Measurements from ENCODE around the gene TMEM140.
"Not testable (repeated sequence)": the region's sequence is repeated elsewhere in the genome, so short reads cannot be mapped to it uniquely, and the experiment has no call there.

The TMEM140 gene

GRCh38 chr7:135147899-135148721 is at the start of gene TMEM140:
TSS of gene TMEM140 (plus strand) at chr7:135148072. CDS start at chr7:135164442, 16,370 bp downstream.
- DNase-seq (ENCODE audit: low read depth in 3 of 3) = peak in 1 of 3 donors; percentile 39

GRCh38 chr7:135098391-135098790 is 49.5 kb upstream of the TMEM140 start:
- DNase-seq (ENCODE audit: low read depth in 3 of 3) = no peak

- DNase-seq (ENCODE audit: low read depth in 3 of 3) = no peak
Measured at GRCh38 chr7:135100856-135101255, 47.0 kb upstream of the TMEM140 start.

GRCh38 chr7:135102372-135102771 is 45.5 kb upstream of the TMEM140 start:
- DNase-seq (ENCODE audit: low read depth in 3 of 3) = no peak

DNA sequence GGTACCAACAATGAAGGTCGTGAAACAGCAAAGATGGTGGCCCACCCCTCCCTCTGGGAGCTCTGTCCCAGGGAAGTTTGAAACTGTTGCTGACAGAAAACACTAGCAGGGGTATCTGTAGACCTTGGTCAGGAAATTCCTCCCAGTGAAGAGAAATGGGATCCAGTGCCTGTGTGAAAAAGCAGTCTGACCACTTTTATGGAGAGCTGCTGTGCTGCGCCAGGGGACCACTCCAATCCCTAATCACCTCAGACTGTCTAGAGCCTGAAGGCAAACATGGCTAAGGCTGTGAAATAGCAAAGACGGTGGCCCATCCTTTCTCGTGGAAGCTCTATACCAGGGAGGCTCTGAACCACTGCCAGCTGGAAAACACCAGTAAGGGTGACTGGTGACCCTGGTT is 38.3 kb upstream of the TMEM140 start:
- DNase-seq (ENCODE audit: low read depth in 3 of 3) = no peak

DNA sequence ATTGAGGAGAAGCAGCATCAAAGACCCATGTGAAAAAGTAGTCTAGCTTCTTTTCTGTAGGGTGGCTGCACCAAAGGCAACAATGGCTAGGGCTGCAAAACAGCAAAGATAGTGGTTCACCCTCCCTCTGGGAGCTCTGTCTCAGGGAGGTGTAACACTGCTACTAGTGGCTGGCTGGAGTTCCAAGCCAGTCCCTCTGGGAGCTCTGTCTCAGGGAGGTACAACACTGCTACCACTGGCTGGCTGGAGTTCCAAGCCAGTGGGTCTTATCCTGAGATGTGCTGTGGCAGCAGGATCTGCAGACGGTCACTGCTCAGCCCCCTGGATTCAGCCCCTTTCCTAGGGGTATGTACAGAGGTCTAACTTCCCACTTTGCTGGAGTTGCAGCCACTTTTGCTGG is 37.9 kb upstream of the TMEM140 start:
- DNase-seq (ENCODE audit: low read depth in 3 of 3) = no peak

- DNase-seq (ENCODE audit: low read depth in 3 of 3) = no peak
Measured at GRCh38 chr7:135111379-135111778, 36.5 kb upstream of the TMEM140 start.

DNA sequence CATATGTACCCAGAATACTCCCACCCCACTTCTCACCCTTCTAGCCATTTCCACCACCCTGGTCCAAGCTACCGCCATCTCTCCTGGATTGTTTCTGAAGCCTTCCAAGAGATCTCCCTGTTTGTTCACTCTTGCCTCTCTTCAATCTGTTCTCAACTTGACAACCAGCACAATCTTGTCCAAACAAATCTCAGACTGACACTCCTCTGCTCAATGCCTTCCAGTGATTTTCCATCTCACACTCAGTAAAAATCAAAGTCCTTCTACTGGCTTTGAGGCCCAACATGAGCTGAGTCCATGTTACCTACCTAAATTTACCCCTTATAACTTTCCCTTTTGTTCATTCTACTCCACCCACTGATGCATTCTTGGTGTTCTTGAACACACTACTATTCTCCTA is 33.2 kb upstream of the TMEM140 start:
- DNase-seq (ENCODE audit: low read depth in 3 of 3) = no peak

GRCh38 chr7:135117096-135117495 is 30.8 kb upstream of the TMEM140 start:
- DNase-seq (ENCODE audit: low read depth in 3 of 3) = no peak

DNA sequence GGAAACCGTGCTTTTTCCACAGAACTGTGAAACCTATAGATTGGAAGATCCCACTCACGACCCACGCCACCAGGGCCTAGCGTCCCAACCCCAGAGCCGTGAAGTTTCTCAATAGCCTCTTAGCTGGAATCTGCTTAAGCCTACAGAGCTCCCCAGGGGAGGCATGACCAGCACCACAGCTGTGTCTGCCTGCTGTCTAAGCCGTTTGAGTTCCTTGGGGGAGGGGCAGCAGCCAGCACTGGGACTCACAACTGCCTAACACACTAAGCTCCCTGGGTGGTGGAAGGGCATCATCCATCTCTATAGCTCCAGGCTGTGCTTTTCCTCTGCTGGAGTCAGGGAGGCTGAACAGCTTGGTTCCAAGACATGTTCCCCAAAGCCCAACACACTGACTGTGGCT is 26.0 kb upstream of the TMEM140 start:
- no peak for DNase-seq (ENCODE audit: low read depth in 3 of 3)

DNA sequence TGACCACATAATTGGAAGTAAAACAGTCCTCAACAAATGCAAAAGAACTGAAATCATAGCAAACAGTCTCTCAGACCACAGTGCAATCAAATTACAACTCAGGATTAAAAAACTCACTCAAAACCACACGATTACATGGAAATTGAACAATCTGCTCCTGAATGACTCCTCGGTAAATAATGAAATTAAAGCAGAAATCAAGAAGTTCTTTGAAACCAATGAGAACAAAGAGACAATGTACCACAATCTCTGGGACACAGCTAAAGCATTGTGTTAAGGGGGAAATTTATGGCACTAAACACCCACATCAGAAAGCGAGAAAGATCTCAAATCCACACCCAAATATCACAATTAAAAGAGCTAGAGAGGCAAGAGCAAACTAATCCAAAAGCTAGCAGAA is 23.2 kb upstream of the TMEM140 start:
- not testable (repeated sequence) for DNase-seq (ENCODE audit: low read depth in 3 of 3)

DNA sequence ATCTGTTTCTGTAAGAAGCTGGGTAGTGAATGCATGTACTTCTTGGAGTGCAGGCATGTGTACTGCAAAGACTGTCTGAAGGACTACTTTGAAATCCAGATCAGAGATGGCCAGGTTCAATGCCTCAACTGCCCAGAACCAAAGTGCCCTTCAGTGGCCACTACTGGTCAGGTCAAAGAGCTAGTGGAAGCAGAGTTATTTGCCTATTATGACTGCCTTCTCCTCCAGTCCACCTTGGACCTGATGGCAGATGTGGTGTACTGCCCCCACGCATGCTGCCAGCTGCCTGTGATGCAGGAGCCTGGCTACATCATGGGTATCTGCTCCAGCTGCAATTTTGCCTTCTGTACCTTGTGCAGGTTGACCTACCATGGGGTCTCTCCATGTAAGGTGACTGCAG is 18.9 kb upstream of the TMEM140 start:
- DNase-seq (ENCODE audit: low read depth in 3 of 3) = no peak

DNA sequence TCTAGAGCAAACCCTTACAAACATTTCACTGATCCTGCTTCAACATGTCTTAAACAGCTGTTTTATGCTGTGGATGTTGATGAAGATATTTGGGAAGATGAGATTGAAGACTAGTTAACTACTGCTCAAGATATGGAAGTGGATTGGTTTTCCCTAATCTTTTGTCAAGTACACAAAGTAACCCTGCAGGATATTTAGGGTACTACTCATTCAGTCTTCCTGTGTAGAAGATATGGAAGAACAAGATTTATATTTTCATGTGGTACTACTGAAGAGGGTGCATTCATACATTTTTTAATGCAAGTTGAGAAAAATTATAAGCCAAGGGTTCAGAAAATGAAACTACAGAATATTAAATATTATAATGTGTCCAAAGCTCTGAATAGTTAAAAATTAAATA is 18.3 kb upstream of the TMEM140 start:
- DNase-seq (ENCODE audit: low read depth in 3 of 3) = no peak

GRCh38 chr7:135143885-135144668 is 3.8 kb upstream of the TMEM140 start:
- DNase-seq (ENCODE audit: low read depth in 3 of 3) = no peak

GRCh38 chr7:135147341-135147898 is 452 bp upstream of the TMEM140 start:
- DNase-seq (ENCODE audit: low read depth in 3 of 3) = no peak

DNA sequence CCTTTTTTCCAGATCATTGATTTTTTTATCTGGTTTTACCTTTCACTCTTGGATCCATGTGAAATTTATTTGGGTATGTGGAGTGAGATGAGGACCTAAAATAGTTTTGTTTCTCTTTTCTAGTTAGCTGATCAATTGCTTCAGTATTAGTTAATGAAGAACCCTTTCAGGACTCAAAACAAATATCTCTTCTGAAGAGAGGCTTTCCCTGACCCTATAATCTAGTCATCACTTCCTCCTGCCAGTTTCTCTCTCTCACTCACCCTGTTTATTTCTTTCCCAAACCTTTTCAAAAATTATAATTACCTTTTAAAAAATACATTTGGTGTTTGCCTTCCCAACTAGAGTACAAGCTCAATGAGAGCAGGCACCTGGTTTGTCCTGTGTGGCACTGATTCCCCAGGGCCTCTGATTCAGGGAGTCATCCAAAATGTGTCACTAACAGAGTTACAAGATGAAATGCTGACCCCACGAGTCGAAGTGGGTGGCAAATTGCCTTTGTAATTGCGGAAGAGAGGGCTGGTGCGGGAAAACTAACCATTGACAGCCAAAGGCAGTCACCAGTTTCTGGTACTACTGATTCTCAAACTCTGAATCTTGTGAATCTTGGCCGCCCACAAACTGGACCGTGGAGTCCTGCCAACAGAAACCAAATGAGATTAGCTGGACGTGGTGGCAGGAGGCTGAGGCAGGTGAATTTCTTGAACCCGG is 2.4 kb downstream of the TMEM140 start:
- DNase-seq (ENCODE audit: low read depth in 3 of 3) = no peak

- no peak for DNase-seq (ENCODE audit: low read depth in 3 of 3)
Measured at GRCh38 chr7:135151132-135151531, 3.3 kb downstream of the TMEM140 start.

DNA sequence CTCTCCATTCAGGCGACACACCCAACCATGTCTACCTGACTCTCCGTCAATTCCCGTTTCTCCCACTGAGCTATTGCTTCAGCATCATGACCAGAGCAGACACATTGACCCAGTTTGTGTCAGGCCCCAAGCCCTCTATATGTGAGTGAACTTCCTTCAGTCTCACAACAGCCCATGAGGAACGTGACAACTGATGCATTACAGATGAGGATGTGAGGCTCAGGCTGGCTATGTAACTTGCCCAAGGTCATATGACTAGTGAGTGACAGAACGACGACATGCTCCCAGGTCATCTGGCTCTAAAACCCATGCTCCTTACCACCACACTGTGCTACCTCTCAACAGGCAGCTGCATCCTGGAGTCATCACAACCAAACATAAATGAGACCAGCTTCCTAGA is 3.7 kb downstream of the TMEM140 start:
- DNase-seq (ENCODE audit: low read depth in 3 of 3) = no peak

- no peak for DNase-seq (ENCODE audit: low read depth in 3 of 3)
Measured at GRCh38 chr7:135152442-135152841, 4.6 kb downstream of the TMEM140 start.

- no peak for DNase-seq (ENCODE audit: low read depth in 3 of 3)
Measured at GRCh38 chr7:135154734-135155133, 6.9 kb downstream of the TMEM140 start.

GRCh38 chr7:135156290-135156689 is 8.4 kb downstream of the TMEM140 start:
- DNase-seq (ENCODE audit: low read depth in 3 of 3) = no peak

DNA sequence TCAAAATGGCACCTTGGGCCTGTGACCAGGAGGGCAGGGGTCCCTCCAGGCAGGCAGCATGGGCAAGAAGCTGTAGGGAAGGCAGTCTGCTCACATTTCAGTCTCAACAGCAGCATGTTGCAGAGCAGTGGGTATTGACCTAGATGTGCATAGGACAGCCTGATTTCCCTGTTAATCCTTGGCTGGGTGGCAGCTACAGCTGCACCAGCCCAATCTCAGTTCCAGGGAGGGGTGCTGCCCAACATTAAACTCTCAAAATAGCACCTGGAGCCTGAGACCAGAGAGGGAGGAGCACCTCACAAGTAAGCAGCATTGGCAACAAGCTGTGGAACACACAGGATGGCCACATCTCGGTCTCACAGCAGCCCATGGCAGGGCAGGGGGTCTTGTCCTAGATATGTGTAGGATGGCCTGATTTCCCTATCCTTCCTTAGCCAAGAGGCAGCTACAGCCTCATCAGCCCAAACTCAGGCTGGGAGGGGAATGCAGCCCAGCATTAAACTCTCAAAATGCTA is 10.3 kb downstream of the TMEM140 start:
- no peak for DNase-seq (ENCODE audit: low read depth in 3 of 3)

Data from stimulated activated CD4-positive, alpha-beta T cell treated with anti-CD3 and anti-CD28 coated beads, TNF-alpha, amount 100 ng/mL, for 48 hours (primary cell).